IPS DF 4.7 (cell line): ENCODE measurements around the gene SLC43A1.

Source experiments
- DNase-seq: peaks from one replicate; pipeline ENCODE4 v3.0.0-alpha.2; 2013; ENCODE audit warnings: low spot score; ENCODE audit errors: extremely low read depth

The SLC43A1 gene

DNA sequence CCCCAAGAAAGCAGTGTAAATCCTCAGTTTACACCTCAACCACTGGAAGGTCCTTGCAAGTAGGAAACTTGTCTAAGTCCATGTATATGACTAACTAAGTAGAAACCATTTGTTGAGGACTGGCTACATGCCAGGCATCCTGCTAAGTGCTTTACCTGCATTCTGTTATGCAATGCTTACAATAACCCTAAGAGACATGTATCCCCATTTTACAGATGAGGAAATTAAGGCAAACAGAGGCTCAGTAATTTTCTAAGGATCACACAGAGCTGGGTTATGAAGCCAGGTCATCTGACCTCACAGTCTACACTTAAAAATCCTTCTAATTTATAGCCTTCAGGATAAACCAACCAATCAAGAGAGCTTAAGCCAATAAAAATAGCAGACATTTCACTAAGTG, 13.5 kb upstream of the SLC43A1 start:
- DNase-seq, result no peak

GRCh38 chr11:57527056-57527631, 11.6 kb upstream of the SLC43A1 start:
- no peak for DNase-seq

DNA sequence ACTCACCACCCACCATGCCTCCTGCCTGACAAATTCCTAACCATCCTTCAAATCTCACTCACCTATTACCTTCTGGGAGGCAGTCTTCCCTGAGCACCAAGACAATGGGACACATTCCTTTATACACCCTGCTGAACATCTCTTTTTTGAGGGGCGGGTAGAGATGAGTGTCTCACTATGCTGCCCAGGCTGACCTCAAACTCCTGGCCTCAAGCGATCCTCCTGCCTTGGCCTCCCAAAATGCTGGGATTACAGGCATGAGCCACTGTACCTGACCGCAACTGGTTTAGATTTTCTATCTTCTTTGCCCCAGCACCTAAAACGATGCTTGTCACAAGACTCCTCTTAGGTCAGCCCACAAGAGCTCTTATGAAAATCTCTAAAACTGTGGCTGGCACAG, 7.9 kb upstream of the SLC43A1 start:
- no peak for DNase-seq

- DNase-seq, result no peak
Measured at GRCh38 chr11:57521116-57521515, 5.6 kb upstream of the SLC43A1 start.

- DNase-seq, result no peak
Measured at GRCh38 chr11:57516061-57516443, 550 bp upstream of the SLC43A1 start.

- DNase-seq, result no peak
Measured at GRCh38 chr11:57514538-57515331, 767 bp downstream of the SLC43A1 start.

- DNase-seq, result no peak
Measured at GRCh38 chr11:57513911-57514537, 1.5 kb downstream of the SLC43A1 start.

DNA sequence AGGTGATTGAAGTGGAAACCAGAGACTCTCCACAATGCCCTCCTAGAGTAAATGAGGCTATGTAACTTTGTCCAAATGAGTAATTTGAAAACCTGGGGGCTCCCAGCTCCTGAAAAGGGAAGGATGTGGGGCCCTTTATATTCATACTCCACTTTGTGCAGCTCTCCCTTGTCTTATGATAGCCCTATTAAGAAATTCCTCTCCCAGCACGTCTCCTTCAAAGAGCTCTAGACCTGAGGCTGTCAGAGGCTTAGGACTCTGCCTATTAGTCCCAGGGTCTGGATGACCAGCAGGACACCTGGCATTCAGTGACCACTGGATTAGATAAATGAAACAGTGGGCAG, 2.1 kb downstream of the SLC43A1 start:
- no peak for DNase-seq

DNA sequence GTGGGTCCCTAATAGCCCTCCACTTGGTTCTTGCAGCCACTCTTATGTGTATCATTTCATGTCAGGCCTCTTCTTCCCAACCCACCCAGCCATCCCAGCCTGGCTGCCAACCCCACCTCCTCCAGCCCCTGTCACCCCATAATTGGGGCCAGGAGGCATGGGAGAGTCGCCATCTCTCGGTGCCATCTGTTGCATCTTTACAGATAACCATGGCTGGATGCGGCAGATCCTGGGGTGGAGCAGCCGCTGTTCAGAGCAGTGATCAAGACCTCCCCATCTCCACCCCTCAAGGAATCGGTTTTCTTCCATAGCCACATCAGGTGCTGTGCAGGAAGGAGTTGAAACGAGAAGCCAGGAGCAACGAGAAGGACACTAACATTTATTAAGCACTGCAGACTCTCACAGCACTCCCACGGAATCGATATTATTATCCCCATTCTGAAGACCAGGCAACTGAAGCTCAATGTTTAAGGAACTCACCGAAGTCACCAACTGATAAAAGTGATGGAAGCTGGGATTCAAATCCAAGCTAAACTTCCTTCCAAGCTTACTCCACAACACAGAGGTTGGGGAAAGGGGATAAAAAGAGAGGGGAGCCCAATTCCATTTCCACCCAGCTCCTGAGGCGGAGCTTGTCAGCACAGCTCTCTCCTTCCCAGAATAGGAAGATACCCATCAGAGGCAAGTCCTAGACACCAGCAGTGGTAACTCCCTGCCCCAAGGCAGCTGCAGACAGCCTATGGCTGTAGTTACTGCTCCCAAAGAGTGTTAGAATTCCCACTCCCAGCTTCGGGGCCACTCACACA, 2.7 kb downstream of the SLC43A1 start:
- no peak for DNase-seq

DNA sequence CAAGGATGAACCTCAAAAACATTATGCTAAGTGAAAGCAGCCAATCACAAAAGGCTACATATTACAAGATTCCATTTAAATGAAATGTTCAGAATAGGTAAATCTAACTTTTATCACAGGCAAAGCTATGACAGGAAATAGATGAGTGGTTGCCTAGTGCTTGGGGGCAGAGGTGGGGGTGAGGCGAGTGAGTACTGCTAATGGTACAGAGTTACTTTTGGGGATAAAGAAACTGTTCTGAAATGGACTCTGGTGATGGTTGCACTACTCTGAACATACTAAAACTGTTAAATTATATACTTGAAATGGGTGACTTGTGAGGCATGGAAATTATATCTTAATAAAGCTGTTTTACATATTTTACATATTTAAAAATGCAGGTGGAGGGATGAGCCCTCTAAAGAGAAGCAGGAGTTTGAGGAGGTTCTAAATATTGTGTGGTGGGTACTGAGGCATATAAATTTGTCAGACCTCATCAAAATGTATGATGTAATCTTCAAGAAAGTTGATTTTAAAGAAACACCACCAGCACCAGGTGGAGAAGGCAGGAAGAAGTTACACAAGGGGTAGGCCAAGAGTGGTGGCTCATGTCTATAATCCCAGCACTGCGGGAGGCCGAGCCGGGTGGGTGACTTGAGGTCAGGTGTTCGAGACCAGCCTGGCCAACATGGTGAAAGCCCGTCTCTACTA, 3.6 kb downstream of the SLC43A1 start:
- DNase-seq, result no peak

DNA sequence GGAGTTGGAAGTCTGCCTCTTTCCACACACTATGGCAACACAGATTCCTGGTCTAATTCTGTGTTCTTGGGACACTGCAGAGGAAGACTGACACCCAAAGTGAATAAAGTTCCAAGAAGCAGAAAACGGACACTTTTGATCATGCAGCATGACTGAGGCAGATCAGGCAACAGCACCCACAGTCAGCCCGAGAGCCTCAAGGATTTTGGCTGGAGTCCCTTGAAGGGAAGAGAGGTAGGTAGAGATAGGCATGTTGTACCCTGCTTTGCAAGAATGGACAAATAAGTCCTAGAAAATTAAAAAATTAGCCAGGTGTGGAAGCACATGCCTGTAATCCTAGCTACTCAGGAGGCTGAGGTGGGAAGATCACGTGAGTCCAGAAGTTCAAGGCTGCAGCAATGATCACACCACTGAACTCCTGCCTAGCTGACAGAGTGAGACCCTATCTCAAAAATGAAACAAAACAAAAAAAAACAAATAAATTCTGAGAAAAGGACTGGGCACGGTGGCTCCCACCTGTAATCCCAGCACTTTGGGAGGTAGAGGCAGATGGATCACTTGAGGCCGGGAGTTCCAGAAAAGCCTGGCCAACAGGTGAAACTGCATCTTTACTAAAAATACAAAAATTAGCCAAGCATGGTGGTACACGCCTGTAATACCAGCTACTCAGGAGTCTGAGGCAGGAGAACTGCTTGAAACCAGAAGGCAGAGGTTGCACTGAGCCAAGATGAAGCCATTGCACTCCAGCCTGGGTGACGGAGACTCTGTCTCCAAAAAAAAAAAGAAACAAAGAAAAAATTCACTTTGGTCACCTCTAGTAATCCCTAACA, 6.9 kb downstream of the SLC43A1 start:
- DNase-seq, result no peak

DNA sequence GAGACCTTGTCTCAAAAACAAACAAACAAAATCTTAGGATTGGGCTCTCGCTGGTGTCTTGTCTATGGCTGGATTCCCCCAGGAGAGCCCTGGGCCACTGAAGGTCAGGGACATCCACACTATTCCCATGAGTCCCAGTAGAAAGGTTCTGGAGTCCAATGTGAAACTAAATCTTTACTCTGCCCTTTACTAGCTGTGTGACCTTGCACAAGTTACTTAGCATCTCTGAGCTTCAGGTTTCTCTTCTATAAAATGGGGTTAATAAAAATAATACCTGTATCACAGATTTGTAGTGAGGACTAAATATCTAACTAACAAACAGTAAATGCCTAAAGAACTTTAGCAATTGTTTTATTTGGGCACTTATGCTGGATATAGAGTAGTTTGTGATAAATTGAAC, 9.0 kb downstream of the SLC43A1 start:
- DNase-seq, result no peak

- no peak for DNase-seq
Measured at GRCh38 chr11:57504511-57504910, 11.0 kb downstream of the SLC43A1 start.

DNA sequence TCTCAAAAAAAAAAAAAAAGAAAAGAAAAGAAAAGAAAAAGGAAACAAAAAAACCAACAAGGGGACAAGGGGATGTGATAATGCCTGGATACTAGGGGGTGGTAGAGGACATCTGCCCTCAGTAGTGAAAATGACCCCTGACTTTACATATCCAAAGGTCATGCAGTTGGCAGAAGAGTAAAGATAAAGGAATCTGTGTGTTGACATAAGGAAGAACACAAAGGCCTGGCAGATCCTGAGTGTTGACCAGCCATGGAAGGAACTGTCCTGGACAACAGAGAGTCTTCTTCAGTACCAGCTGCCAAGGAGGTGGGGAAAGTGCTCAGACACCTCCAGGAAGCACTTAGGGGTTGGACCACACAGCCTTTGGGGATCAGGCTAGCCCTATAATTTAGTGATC, 12.6 kb downstream of the SLC43A1 start:
- no peak for DNase-seq

DNA sequence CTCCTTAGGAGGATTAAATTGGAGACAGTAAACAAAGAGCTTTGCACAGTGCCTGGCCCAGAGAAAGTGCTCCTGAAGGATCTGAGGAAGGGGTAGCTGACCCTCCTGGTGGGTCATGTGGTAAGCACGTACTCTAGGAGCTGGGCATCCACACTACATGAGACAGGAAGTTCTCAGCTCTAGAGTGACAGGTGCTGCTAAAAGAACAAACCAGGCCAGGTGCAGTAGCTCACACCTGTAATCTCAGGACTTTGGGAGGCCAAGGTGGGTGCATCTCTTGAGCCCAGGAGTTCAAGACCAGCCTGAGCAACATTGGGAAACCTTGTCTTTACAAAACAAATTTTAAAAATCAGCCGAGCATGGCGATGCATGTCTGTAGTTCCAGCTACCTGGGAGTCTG, 13.1 kb downstream of the SLC43A1 start:
- DNase-seq, result no peak

- no peak for DNase-seq
Measured at GRCh38 chr11:57501953-57502352, 13.5 kb downstream of the SLC43A1 start.

DNA sequence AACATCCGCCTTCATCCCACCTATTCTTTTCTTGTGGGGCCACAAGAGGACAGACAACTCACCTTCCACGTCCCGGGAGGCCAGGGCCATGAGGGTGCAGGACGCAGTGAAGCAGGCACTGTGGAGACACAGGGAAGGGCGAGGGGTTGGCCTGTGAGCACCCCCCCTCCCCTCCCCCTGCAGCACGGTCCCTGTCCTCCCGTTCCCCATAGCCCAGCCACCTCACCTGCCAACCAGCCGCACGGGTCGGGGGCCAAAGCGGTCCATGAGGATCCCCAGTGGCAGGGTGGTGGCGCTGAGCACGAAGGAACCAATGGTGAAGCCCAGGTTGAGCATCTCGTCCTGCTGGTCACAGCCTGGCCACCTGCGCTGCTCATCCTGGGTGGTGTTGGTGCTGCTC, 14.6 kb downstream of the SLC43A1 start:
- DNase-seq, result no peak

DNA sequence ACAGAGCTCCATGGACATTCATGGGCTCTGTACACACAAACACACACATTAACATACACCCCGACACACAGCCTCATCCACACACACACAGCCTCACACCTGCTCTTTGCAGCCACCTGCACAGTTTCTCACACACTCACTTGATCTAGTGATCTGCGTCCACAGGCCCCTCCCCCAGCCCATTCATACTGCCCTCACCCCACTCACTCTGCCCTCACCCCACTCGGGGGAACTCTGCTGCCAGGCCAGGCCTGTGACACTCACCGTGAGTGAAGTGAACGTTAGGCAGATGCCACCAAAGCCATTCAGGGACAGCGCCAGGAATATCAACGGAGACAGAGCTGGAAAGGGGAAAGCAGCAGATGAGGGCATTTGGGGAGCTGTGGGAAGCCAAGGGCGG, 15.0 kb downstream of the SLC43A1 start:
- DNase-seq, result no peak

- DNase-seq, result no peak
Measured at GRCh38 chr11:57499983-57500461, 15.5 kb downstream of the SLC43A1 start.

DNA sequence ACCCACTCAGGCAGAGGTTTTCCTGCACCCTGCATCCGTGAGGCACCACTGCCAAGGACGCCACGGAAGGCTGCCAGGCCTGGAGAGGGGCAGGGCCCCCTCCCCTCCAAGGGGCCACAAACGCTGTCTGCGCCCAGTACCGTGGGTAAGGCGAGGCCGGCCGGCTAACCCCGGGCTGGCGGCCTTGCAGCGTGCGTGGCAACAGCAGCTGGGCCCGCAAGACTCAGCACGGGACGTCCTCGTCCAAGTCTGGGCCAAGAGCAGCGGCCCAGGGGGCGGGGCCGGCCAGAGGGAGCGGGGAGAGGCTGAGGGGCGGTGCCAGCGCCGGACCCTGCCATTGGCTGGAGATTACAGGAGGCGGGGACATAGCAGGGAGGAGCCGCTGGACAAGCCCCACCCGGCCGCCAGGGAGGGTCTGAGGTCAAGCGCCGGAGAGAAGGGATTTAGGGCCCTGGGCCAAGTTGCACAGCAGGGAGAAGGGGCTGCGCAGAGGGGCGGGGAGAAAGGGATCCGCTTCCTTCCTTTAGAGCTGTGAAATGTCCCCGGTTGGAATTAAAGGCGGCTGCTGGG, 16.0 kb downstream of the SLC43A1 start:
- no peak for DNase-seq
